Sciatic nerve (tissue), 2 donors: ENCODE measurements around the gene SKIC8. TPM values are rescaled to one million over a fixed set of nuclear protein-coding genes. Genes with fewer than 3 reads are reported as not detected.

Experiments used
- ATAC-seq: fragments of 200-7000 bp; cut with Tn5 transposase; one replicate; pipeline ENCODE4 v1.9.1; 2020; ENCODE audit warnings: mild to moderate bottlenecking, moderate library complexity
- DNase-seq: peaks from one replicate; pipeline ENCODE4 v3.0.0-alpha.2; 2020; ENCODE audit warnings: low spot score
- intact Hi-C: fragments of 100-400 bp; cut with DNase I; formaldehyde crosslinking; loops from one replicate; pipeline ENCODE4 v1.14.2; 2022
- total RNA-seq: library from RNA; stranded (reverse); fragmentation: NEBNext Ultra II Directional; extraction: Animal tissue kit (Norgen Biotek cat#: 25700); gene quantifications from one replicate; pipeline ENCODE4 v1.2.1, GENCODE V29; 2021
- donor health status: DM: no; HTN: no; CAD: no.
- donor health status: DM: no; HTN: no; CAD: no.

Gene SKIC8
- total RNA-seq, 1 donor from 2014 or later = 48.2 TPM

DNA sequence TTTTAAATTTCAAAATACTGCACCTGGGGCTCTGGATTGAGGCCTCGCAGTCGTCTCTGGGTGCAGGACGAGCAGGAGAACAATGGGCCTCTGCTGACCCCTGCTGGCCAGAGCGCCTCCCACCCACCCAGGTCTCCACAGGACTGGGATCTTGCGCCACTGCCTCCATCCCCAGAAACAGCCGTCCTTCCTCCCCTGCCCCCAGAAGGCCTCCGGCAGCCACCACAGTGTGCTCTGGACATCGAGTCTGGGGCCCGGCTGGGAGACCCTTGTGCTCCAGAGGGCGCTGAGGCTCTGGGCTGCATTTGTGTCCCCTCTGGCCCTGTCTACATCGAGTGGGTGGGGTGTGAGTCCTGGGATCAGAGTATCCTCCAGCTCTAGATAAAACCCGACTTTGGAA, 58.4 kb downstream of the SKIC8 start:
- intact Hi-C loops = no loop called here
- peak; percentile 96 for ATAC-seq
- peak; percentile 95 for DNase-seq

- DNase-seq (peak; percentile 4), ATAC-seq (no peak)
- intact Hi-C loops = loop anchor here (2.0 to 10.0 kb wide), 2 partner anchors 59 to 125 kb away; no protein-coding TSS in a partner anchor
Observed at GRCh38 chr15:78239811-78240210, 59.6 kb downstream of the SKIC8 start.

DNA sequence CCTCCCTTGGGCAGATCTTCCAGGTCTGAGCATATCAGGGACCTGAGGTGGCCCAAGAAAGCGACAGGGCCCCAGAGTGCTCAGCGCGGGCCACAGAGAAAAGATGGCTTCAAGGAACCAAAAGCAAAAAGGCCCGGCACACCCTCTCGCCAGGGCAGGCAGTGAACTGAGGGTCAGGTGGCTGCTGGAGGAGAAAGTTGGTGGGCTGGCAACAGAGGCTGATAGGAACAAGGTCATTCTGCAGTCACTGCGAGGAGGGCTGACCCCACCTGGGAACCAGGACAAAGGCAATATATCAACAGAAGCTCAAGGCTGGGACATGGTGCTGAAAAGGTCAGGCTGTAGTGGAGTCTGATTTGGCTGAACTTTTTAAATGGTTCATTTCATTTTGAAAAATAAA, 62.3 kb downstream of the SKIC8 start:
- no peak for ATAC-seq
- DNase-seq = peak; percentile 53
- intact Hi-C loops = loop anchor here (10.0 kb wide), 1 partner anchor 122 kb away; no protein-coding TSS in a partner anchor

DNA sequence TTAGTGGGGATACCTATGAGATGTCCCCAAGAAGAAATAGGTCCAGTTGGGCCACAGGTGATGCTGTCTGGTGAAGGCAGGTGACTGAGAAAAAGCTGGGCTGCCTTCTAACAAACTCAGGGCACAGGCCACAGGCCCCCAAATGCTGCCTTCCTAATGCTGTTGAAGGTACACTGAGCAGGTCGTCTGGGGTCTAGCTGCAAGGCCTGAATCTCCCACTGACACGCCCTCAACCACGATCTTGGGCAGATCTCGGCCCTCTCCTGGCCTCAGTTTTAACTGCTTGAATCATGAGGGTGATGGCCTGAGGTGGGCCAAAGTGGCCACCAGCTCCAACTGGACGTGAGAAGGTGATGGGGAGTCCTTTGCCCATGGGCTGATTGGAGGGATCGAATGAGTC, 62.9 kb downstream of the SKIC8 start:
- intact Hi-C loops = loop anchor here (10.0 kb wide), 1 partner anchor 122 kb away; no protein-coding TSS in a partner anchor

DNA sequence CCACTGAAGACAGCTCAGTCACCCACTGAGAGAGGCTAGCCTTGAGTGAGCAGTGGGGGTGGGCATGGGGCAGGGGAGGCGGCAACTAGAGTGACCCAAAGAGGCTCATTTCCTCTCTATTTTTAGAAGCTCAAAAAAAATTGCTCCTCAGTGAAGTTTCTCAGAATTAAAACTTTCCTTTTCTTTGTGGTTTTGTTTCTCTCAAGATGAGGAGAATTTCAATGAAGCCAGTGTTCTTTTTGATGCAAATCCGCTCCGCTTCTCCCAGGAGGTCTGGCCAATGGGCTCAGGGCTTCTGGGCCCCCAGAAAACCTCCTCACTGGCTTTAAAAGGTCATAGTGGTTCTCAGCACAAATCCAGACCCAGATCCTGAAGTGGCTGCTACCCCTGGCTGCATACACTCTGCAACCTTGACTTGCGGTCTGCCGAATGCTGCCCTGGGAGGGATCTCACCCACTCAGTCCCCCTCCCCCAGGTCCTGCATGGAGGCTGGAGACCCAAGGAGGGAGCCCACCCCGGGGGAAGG, 64.8 kb downstream of the SKIC8 start, which contains the start of gene ACSBG1:
TSS of gene ACSBG1 (minus strand) at position 51 of the 526 bp plus-strand sequence. CDS start 64 bp downstream, outside the sequence.
- intact Hi-C loops = loop anchor here (10.0 kb wide), 1 partner anchor 120 kb away; no protein-coding TSS in a partner anchor
- ATAC-seq = peak; percentile 48
- DNase-seq = peak; percentile 37

More for the DNA sequence above, 62.9 kb downstream of the SKIC8 start:
- peak; percentile 18 for DNase-seq
- ATAC-seq = no peak

DNA sequence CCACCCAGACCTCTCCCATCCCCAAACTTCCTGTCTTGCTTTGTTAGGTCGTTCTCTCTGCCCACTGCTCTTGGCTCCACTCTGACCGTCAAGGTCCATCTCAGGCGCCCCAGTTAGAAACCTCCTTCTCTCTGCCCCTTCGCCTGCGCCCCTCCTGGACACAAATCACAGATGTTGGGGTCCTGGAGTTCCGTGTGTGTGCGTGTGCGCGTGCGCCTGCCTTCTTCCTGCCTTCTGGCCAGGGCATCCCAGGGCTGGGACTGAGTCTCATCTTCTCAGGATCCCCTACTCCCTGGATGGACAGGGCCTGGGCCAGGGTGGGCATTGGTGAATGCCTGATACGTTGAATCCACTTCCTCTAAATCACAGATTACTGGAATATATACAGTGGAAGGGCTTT, 65.9 kb downstream of the SKIC8 start:
- DNase-seq = peak; percentile 45
- intact Hi-C loops = loop anchor here (10.0 kb wide), 1 partner anchor 119 kb away; no protein-coding TSS in a partner anchor

More for the DNA sequence above, 65.9 kb downstream of the SKIC8 start:
- no peak for ATAC-seq

Other genes starting within 250 kb of the SKIC8 start
- gene TBC1D2B, start 221.9 kb downstream of the SKIC8 start, total RNA-seq = 103 TPM
- gene SH2D7, start 207.0 kb downstream of the SKIC8 start, total RNA-seq = not detected
- gene CIB2, start 168.2 kb downstream of the SKIC8 start, total RNA-seq = 5.4 TPM
- 66.9 TPM for gene IDH3A, start 150.2 kb downstream of the SKIC8 start, total RNA-seq
- 0.18 TPM for gene ACSBG1, start 65.0 kb downstream of the SKIC8 start, total RNA-seq
- 18.0 TPM for gene DNAJA4, start 35.0 kb downstream of the SKIC8 start, total RNA-seq
- 28.8 TPM for gene CRABP1, start 40.7 kb upstream of the SKIC8 start, total RNA-seq
- gene IREB2, start 138.6 kb upstream of the SKIC8 start, total RNA-seq = 65.0 TPM
- 10.4 TPM for gene HYKK, start 208.0 kb upstream of the SKIC8 start, total RNA-seq
- 108 TPM for gene PSMA4, start 240.8 kb upstream of the SKIC8 start, total RNA-seq